KOPT-K1 (cell line): ENCODE measurements around the gene PRDX5.

Source experiments
- H3K27ac ChIP-seq: fragments of 200-600 bp; sonication (generic); 2 replicates; pipeline ENCODE4 v1.5.1; 2016; ENCODE audit warnings: antibody characterized with exemption, mild to moderate bottlenecking, low read depth, low read length; ENCODE audit not compliant: poor library complexity, severe bottlenecking
- H3K36me3 ChIP-seq: fragments of 200-600 bp; sonication (generic); 2 replicates; pipeline ENCODE4 v1.5.1; 2017; ENCODE audit warnings: antibody characterized with exemption, mild to moderate bottlenecking, low read length, moderate library complexity; ENCODE audit not compliant: insufficient read depth
- H3K9me3 ChIP-seq: fragments of 200-600 bp; sonication (generic); 2 replicates; pipeline ENCODE4 v1.5.1; 2017; ENCODE audit warnings: antibody characterized with exemption, low read length, mild to moderate bottlenecking; ENCODE audit not compliant: insufficient read depth, poor library complexity, severe bottlenecking

PRDX5 gene

GRCh38 chr11:64352995-64353714 lies 35.2 kb downstream of the PRDX5 start:
- H3K36me3 ChIP-seq, result peaks cover 17% of the 10 kb centered on the region; the same call in 1 of the 2 replicates
- H3K27ac ChIP-seq, result no peak overlapping the region
- no peaks in the 10 kb centered on the region for H3K9me3 ChIP-seq

DNA sequence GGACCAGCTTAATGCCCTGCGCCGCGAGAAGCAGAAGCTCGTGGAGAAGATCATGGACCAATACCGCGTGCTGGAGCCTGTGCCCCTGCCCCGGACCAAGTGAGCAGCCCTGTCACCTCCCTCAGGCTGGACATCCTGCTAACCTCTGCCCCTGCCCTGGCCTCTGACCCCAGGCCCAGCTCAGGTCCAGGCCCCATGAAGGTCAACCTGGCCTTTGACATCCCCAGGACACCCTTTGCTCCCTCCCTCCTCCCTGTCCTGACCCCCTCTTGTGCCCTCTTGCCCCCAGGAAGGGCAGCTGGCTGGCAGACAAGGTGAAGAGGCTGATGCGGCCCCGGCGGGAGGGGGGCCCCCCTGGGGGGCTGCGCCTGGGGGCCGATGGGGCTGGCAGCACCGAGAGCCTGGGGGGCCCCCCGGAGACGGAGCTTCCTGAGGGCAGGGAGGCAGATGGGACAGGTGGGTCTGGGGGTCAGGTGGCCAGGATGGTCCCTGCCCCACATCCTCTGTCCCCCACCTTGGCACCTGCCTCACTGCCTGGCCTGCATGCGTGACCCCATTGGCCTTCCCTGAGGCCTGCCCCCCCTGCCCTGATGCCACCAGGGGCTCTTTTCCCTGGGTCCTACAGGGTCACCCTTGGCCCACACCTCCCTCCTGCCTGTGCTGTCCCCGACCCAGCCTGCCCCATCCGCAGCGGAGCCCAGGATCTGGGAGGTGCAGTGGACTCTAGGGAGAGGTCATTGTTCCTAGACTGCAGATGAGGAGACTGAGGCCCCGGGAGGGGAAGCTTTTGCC lies 36.0 kb downstream of the PRDX5 start:
- Histone ChIP-seq H3K9me3 (no peaks in the 10 kb centered on the region), H3K36me3 (peaks cover 17% of the 10 kb centered on the region; the same call in 1 of the 2 replicates), H3K27ac (no peak overlapping the region)

GRCh38 chr11:64355078-64355940 lies 37.4 kb downstream of the PRDX5 start:
- Histone ChIP-seq H3K27ac (no peak overlapping the region), H3K9me3 (no peaks in the 10 kb centered on the region), H3K36me3 (peaks cover 20% of the 10 kb centered on the region; the same call in 1 of the 2 replicates)

DNA sequence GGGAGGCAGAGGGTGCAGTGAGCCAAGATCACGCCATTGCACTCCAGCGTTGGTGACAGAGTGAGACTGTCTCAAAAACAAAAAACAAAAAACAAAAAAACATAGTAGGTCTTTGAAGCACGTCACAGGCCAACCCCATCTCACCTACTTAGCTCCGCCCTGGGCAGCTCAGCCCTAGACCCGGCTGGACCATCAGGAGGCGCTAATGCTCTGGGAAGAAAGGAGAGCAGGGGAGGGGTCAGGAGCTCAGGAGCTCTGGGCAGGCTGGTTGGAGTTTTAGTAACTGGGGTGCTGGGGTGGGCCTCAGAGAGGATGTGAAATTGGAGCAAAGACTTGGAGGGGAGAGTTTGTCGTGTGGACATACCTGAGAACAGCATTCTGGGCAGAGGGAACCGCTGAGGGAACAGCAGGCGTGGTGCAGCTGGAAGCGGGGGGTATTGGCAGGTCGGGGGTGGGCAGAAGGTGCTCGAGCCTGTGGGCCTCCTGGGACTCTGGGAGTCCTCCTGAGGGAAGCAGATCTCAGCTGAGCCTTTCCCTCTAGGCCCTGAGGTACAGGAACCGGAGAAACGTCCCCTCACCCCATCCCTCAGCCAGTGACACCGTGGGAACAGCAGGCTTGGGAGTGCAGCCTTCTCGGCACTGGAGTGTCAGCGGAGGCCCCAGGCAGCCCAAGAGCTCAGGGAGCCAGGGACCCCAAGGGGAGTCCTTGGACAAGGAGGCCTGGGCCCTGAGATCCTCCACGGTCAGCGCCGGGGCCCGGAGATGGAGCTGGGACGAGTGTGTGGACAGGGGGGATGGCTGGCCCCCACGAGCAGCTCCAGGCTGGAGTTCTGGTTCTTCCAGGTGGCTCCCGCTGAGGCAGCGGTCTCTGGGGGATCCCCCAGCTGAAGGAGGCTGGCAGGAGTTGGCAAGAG lies 38.8 kb downstream of the PRDX5 start:
- Histone ChIP-seq H3K9me3 (no peaks in the 10 kb centered on the region), H3K36me3 (peaks cover 35% of the 10 kb centered on the region), H3K27ac (no peak overlapping the region)

DNA sequence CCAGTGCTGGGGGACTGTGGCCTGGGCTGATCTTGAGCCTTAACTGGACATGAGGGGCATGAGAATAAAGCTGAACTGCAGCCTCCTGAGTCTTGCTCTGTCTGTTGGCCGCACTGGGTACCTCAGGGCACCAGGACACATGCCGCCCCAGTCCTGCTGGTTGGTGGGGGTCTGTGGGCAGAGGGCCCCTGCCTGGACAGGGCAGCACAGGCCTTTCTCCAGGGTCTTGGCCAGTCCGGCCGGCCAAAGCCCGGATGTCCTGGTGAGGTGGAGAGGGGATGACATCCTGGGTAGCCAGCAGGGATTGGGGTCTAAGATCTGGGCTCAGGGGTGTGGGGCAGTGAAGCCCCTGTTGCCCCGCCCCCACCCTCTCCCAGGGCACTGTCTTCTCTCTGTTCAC lies 39.5 kb downstream of the PRDX5 start:
- no peak overlapping the region for H3K27ac ChIP-seq
- no peaks in the 10 kb centered on the region for H3K9me3 ChIP-seq
- peaks cover 42% of the 10 kb centered on the region for H3K36me3 ChIP-seq

DNA sequence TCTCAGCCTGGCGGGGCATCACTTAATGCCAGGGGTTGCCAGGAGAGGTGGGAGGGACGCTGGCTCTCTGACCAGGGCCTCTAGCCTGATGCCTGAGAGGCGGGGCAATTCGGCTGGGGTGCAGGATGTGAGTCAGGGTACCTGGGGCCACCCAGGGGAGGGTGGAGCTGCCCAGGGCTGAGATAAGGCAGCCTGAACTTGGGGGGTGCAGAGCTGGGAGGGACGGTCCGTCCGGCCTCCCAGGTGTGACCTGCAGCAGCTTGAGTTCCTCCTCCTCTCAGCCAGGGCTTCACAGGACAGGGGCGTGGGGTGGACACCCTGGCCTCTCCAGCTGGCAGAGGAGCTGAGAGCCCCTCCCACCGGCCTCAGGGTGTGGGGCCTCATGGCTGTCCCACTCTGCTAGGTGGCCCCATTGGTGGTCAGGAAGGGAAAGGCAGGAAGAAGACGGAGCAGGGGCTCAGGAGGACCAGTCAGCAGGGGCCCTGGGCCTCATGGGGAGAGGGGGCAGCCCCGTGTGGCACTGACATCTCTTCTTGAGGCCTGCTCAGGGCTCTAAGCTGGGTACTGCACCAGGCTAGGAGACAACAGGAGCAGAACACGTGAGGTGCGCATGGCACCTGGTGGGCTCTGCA lies 40.1 kb downstream of the PRDX5 start:
- peaks cover 48% of the 10 kb centered on the region for H3K36me3 ChIP-seq
- no peaks in the 10 kb centered on the region for H3K9me3 ChIP-seq
- peak overlapping the region; percentile 73 for H3K27ac ChIP-seq

GRCh38 chr11:64358536-64358906 lies 40.6 kb downstream of the PRDX5 start:
- Histone ChIP-seq H3K9me3 (no peaks in the 10 kb centered on the region), H3K36me3 (peaks cover 49% of the 10 kb centered on the region), H3K27ac (peak overlapping the region; percentile 73)

DNA sequence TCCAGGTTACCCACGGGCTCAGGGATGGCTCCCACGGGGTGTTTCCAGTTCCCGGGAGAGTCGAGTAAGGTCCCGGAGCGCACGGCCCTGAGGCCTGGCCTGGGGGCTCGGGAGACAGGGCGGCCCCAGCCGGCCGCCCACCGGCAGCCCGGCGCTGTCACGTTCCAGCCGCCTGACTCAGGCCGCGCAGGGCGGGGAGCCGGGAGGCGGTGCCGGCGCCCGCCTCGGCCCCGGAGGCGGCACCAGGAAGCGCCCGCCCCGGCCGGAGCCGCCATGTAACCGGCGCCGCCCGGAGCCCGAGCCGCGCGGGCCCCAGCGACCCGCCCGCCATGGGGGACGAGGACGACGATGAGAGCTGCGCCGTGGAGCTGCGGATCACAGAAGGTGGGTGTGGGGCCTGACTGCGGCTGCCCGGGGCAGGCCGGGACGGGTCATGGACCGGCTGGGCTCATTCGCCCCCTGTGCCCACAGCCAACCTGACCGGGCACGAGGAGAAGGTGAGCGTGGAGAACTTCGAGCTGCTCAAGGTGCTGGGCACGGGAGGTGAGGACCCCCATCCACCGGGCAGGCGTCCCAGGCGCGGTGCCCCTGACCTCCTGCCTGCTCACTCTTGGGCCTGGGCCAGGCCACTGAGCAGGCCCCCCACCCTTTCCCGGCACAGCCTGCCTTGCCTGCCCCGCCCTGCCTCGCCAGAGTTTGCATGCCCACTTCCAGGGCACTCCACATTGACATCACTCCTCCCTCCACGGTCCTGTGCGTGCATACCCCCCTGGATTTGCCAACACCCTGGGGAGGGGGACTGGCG lies 41.2 kb downstream of the PRDX5 start, which contains the start of gene RPS6KA4:
Gene RPS6KA4, plus strand, starts transcription at position 256 of the 805 bp plus-strand sequence. Its CDS starts 74 bp downstream, at position 330.
- Histone ChIP-seq H3K9me3 (no peaks in the 10 kb centered on the region), H3K36me3 (peaks cover 47% of the 10 kb centered on the region), H3K27ac (peak within 1 kb of the TSS; percentile 73)

GRCh38 chr11:64359712-64360445 lies 42.0 kb downstream of the PRDX5 start:
- no peaks in the 10 kb centered on the region for H3K9me3 ChIP-seq
- H3K27ac ChIP-seq, result peak overlapping the region; percentile 73
- peaks cover 50% of the 10 kb centered on the region for H3K36me3 ChIP-seq

- H3K27ac ChIP-seq, result no peak overlapping the region
- H3K36me3 ChIP-seq, result peaks cover 52% of the 10 kb centered on the region
- no peaks in the 10 kb centered on the region for H3K9me3 ChIP-seq
Observed at GRCh38 chr11:64360448-64360921, 42.6 kb downstream of the PRDX5 start.

GRCh38 chr11:64361659-64362058 lies 43.7 kb downstream of the PRDX5 start:
- H3K9me3 ChIP-seq, result no peaks in the 10 kb centered on the region
- no peak overlapping the region for H3K27ac ChIP-seq
- H3K36me3 ChIP-seq, result peaks cover 61% of the 10 kb centered on the region

DNA sequence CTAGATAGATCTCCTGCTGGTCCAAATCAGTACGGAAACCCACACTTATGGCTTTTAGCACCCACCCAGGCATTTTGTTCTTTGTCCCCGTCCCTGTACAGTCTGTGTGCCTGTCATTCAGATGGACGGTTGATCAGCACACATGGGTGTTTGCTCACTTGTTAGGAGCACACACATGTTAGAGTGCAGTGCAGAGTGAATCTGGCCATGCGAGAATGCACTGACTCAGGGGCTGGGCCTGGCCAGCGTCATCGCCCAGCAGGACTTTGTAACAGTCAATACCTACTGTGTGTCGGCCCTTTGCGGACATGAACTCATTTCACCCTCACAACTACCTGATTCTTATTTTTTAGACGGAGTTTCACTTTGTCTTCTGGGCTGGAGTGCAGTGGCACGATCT lies 44.4 kb downstream of the PRDX5 start:
- no peak overlapping the region for H3K27ac ChIP-seq
- peaks cover 67% of the 10 kb centered on the region for H3K36me3 ChIP-seq
- no peaks in the 10 kb centered on the region for H3K9me3 ChIP-seq
